Right renal pelvis (tissue), 4 donors: ENCODE measurements around the gene LILRA5. TPM values are rescaled to one million over a fixed set of nuclear protein-coding genes. Genes with fewer than 3 reads are reported as not detected.
"Not testable (repeated sequence)": the region's sequence is repeated elsewhere in the genome, so short reads cannot be mapped to it uniquely, and the experiment has no call there.

Experiments
- DNase-seq, 4 donors: peaks; one replicate each; pipeline ENCODE4 v3.0.0-alpha.2; 2013; ENCODE audit warnings: low read depth in 4 of 4, low spot score in 3 of 4, missing footprints in 1 of 4
- polyA plus RNA-seq, 4 donors: library from polyadenylated mRNA; unstranded; fragments of 120-200 nt; gene quantifications; one replicate each; pipeline ENCODE4 v1.2.1, GENCODE V29; 2013; ENCODE audit not compliant: insufficient read length in 4 of 4

LILRA5 gene
- polyA plus RNA-seq: 1 to 10 TPM in 1 of 4 donors, under 1 TPM in 3; 0.17 to 1.2 (median 0.34) TPM

GRCh38 chr19:54312436-54313377, at the start of gene LILRA5:
LILRA5 (minus strand) TSS chr19:54313166; CDS start chr19:54313019, 147 bp downstream.
- no peak for DNase-seq

GRCh38 chr19:54361680-54362422, 48.9 kb upstream of the LILRA5 start:
- DNase-seq: not testable (repeated sequence)

GRCh38 chr19:54359149-54359820, 46.3 kb upstream of the LILRA5 start:
- DNase-seq: not testable (repeated sequence)

GRCh38 chr19:54357381-54357780, 44.4 kb upstream of the LILRA5 start:
- DNase-seq: no peak

GRCh38 chr19:54356444-54357056, 43.6 kb upstream of the LILRA5 start:
- no peak for DNase-seq

- no peak for DNase-seq
Measured at GRCh38 chr19:54355675-54356074, 42.7 kb upstream of the LILRA5 start.

- no peak for DNase-seq
Measured at GRCh38 chr19:54354761-54355160, 41.8 kb upstream of the LILRA5 start.

GRCh38 chr19:54352546-54352945, 39.6 kb upstream of the LILRA5 start:
- DNase-seq: no peak

GRCh38 chr19:54352041-54352440, 39.1 kb upstream of the LILRA5 start:
- no peak for DNase-seq

- no peak for DNase-seq
Measured at GRCh38 chr19:54351474-54351873, 38.5 kb upstream of the LILRA5 start.

- DNase-seq: no peak
Measured at GRCh38 chr19:54345938-54346386, 33.0 kb upstream of the LILRA5 start.

GRCh38 chr19:54343868-54344267, 30.9 kb upstream of the LILRA5 start:
- no peak for DNase-seq

- DNase-seq: no peak
Measured at GRCh38 chr19:54341295-54341694, 28.3 kb upstream of the LILRA5 start.

GRCh38 chr19:54339646-54340358, 26.8 kb upstream of the LILRA5 start:
- no peak for DNase-seq

GRCh38 chr19:54338521-54338920, 25.6 kb upstream of the LILRA5 start:
- DNase-seq: no peak

GRCh38 chr19:54337858-54338230, 24.9 kb upstream of the LILRA5 start:
- DNase-seq: no peak

- no peak for DNase-seq
Measured at GRCh38 chr19:54336893-54337857, 24.2 kb upstream of the LILRA5 start.

- DNase-seq: no peak
Measured at GRCh38 chr19:54335979-54336892, 23.3 kb upstream of the LILRA5 start.
